Measurements from ENCODE around the gene CAPN10. TPM values are rescaled to one million over a fixed set of nuclear protein-coding genes. Genes with fewer than 3 reads are reported as not detected.

CAPN10 gene
- total RNA-seq, 4 donors from 2014 or later: 9.9 to 23.3 (median 13.7) TPM

DNA sequence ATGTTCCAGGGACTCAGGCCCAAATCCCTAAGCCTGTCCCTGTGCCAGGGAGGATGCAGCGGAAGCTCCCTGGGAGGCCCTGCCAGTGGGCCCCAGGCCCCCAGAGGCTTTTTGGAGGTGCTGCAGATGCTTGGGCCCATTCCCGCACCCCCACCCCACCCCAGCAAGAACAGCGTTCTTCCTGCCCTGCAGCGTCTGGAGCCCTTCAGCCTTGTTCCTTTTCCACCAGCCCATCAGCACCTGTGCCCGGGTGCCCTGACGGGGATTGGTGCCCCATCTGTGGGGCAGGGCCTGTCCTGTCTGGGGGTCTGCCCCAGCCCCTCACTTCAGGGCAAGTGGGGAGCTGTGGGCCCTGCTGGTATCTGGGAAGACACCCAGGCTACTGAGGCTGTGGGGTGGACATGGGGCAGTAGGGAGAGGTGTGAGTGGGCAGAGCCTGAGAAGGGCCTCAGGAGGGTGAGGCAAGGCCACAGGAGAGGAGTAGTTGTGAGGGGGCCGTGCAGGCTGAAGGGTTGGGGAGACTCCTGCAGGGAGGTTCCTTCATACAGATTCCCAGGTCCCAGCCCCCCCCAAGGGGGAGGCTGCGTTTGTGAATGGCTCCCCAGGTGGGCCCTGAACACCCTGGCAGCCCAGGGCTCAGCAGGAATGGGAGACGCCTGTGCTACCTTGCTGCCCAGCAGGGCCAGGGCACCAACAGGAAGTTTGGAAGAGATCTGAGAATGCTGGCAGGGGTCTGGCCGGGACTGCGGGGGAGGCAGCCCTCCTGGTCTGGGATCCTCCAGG is 15.8 kb upstream of the CAPN10 start:
- H3K4me1 ChIP-seq: peaks cover 40 to 80% (median 52%) of the 10 kb centered on the region in 3 donors

DNA sequence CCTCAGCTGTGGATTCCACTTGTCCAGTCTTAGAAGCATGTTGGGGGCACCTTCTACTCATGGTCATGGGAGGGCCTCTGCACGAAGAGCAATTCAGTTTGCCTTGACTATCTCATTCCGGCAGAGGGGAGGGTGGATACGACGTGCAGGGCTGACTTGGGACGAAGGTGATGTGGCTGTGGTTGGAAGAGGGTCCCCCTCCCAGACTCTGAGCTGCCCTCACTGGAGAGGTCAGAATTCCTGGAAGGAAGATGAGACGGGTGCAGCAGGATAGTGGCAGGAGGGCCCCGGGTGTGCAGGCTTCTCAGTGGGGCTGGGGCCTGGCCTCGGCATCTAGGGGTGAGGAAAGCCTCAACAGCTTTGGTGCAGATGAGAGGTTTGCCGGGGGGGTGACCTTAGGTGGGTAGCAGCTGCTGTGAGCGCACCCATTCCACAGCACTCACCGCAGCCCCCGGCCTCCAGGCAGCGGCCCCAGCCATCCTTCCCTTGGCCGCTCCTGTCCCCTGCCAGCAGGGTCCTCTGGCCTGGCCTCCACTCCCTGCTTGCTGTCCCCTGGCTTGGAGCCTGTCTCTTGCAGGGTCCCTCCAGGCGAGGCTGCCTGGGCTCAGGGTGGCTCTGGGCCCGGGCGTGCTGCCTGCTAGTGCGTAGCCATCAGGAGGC is 15.1 kb upstream of the CAPN10 start:
- H3K4me1 ChIP-seq: peaks cover 35 to 80% (median 46%) of the 10 kb centered on the region in 3 donors
- no peak for DNase-seq
- intact Hi-C loops (cut with DNase I): no loop called here
- 88% methylated on average over 15 of the region's 18 CpGs; no CpG with 5 or more reads in 1 of the 2 donors for WGBS, 2 donors
- H3K36me3 ChIP-seq: peaks cover 14 to 51% (median 23%) of the 10 kb centered on the region in 3 donors
- no peak overlapping the region for H3K4me3 ChIP-seq
- no peaks in the 10 kb centered on the region for H3K9me3 ChIP-seq
- no peak overlapping the region for H3K27ac ChIP-seq
- TF ChIP-seq, protein P1, sequence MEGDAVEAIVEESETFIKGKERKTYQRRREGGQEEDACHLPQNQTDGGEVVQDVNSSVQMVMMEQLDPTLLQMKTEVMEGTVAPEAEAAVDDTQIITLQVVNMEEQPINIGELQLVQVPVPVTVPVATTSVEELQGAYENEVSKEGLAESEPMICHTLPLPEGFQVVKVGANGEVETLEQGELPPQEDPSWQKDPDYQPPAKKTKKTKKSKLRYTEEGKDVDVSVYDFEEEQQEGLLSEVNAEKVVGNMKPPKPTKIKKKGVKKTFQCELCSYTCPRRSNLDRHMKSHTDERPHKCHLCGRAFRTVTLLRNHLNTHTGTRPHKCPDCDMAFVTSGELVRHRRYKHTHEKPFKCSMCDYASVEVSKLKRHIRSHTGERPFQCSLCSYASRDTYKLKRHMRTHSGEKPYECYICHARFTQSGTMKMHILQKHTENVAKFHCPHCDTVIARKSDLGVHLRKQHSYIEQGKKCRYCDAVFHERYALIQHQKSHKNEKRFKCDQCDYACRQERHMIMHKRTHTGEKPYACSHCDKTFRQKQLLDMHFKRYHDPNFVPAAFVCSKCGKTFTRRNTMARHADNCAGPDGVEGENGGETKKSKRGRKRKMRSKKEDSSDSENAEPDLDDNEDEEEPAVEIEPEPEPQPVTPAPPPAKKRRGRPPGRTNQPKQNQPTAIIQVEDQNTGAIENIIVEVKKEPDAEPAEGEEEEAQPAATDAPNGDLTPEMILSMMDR (IDR thresholded peaks at IDR 0.05): no peak
- no peak for TF ChIP-seq POLR2A (IDR thresholded peaks at IDR 0.05)
- no peaks in the 10 kb centered on the region for H3K27me3 ChIP-seq

More for the DNA sequence above, 15.8 kb upstream of the CAPN10 start:
- no peaks in the 10 kb centered on the region for H3K27me3 ChIP-seq
- no peaks in the 10 kb centered on the region for H3K9me3 ChIP-seq
- H3K4me3 ChIP-seq: no peak overlapping the region
- no peak for TF ChIP-seq POLR2A (IDR thresholded peaks at IDR 0.05)
- TF ChIP-seq, protein P1 (IDR thresholded peaks at IDR 0.05): no peak
- H3K27ac ChIP-seq: peak overlapping the region in 1 of 4 donors; percentile 8
- peaks cover 7 to 43% (median 18%) of the 10 kb centered on the region in 3 donors for H3K36me3 ChIP-seq
- no CpG with 5 or more reads among the region's 11 CpGs for WGBS, 2 donors
- no peak for DNase-seq
- intact Hi-C loops (cut with DNase I): no loop called here

DNA sequence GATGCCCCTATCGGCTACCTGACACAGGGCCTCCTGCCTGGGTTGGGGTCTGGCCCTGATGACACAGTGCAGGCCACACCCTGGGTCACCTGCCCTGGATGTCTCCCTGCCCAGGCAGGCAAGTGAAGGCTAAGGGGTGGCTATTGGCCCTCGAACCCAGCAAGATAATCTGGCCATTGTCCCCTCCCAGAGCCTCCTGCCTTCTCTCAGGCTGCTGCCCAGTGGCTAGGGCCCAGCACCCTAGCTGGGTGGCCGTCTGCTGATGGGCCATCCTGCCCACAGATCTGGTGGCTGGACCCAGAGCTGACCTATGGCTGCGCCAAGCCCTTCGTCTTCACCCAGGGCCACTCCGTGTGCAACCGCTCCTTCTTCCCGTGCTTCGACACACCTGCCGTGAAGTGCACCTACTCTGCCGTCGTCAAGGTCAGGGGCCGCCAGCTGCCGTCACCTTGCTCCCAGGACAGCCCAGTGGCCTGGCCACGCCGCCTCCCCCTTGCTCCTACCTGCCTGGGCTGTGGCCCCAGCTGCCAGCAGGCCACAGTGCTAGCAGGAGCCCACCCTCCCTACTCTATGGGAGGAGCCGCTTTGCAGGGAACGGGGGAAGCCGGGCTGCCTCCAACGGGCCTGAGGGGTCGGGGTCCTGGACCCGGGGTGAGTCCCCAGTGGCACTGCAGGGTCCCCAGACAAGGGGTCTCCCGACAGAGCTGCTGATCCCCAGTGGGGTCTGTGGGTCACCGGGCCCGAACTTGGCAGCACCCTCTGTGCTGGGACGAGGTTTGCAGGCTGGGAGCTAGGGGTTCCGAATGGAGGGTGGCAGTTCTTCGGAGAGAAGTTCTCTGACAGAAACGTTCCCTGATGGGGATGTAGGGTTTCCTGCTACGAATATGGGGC is 14.1 kb upstream of the CAPN10 start:
- TF ChIP-seq, protein P1 (IDR thresholded peaks at IDR 0.05): no peak
- no peak for TF ChIP-seq POLR2A (IDR thresholded peaks at IDR 0.05)
- Histone ChIP-seq H3K27me3 (no peaks in the 10 kb centered on the region), H3K27ac (no peak overlapping the region), H3K4me1 (peaks cover 27 to 80% (median 37%) of the 10 kb centered on the region in 3 donors), H3K36me3 (peaks cover 24 to 60% (median 29%) of the 10 kb centered on the region in 3 donors), H3K9me3 (no peaks in the 10 kb centered on the region), H3K4me3 (no peak overlapping the region)
- intact Hi-C loops (cut with DNase I): no loop called here
- no peak for DNase-seq
- WGBS, 2 donors: 82 to 97% methylated on average over 3 to 7 of the region's 30 CpGs

DNA sequence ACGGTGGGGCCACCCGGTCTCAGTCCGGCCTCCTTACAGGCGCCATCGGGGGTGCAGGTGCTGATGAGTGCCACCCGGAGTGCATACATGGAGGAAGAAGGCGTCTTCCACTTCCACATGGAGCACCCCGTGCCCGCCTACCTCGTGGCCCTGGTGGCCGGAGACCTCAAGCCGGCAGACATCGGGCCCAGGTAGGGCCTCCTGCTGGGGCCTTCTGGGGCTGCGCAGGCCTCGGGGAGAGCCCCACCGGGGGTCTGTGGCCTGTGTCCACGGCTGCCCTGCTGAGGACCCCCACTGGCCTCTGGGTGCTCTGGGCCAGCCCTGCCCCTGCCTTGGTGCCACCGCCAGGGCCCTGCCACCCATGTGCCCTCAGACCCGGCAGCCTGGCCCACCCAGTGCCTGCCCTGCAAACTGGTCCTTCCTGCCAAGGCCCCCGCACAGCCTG is 13.4 kb upstream of the CAPN10 start:
- WGBS, 2 donors: 100% methylated on average over 1 of the region's 20 CpGs; no CpG with 5 or more reads in 1 of the 2 donors
- intact Hi-C loops (cut with DNase I): no loop called here
- peaks cover 24 to 79% (median 31%) of the 10 kb centered on the region in 3 donors for H3K4me1 ChIP-seq
- no peak for TF ChIP-seq POLR2A (IDR thresholded peaks at IDR 0.05)
- TF ChIP-seq, protein P1 (IDR thresholded peaks at IDR 0.05): no peak
- no peak overlapping the region for H3K4me3 ChIP-seq
- no peaks in the 10 kb centered on the region for H3K27me3 ChIP-seq
- H3K27ac ChIP-seq: no peak overlapping the region
- DNase-seq: no peak
- peaks cover 31 to 67% (median 35%) of the 10 kb centered on the region in 3 donors for H3K36me3 ChIP-seq
- H3K9me3 ChIP-seq: no peaks in the 10 kb centered on the region
